Left lung (tissue), 10 donors: ENCODE measurements around the gene DLGAP4. TPM values are rescaled to one million over a fixed set of nuclear protein-coding genes. Genes with fewer than 3 reads are reported as not detected.

ENCODE experiments used
- ATAC-seq: fragments of 200-7000 bp; cut with Tn5 transposase; one replicate; pipeline ENCODE4 v1.9.1; 2020; ENCODE audit warnings: moderate library complexity
- DNase-seq, 4 donors: peaks; one replicate each; pipeline ENCODE4 v3.0.0-alpha.2; 2013 to 2020
- H3K27ac ChIP-seq, 2 donors: fragments of 200-600 bp; sonication (generic) in 1 of 2; one replicate each; pipeline versions ENCODE4 v1.5.0 to v1.8.0; 2020 to 2021
- H3K27me3 ChIP-seq, 2 donors: fragments of 200-600 bp; sonication (generic) in 1 of 2; one replicate each; pipeline versions ENCODE4 v1.5.0 to v1.8.0; 2020 to 2021
- H3K36me3 ChIP-seq, 2 donors: fragments of 200-600 bp; sonication (generic) in 1 of 2; one replicate each; pipeline versions ENCODE4 v1.5.0 to v1.8.0; 2020 to 2021
- H3K4me1 ChIP-seq, 2 donors: fragments of 200-600 bp; one replicate each; pipeline ENCODE4 v1.8.0; 2021
- H3K4me3 ChIP-seq, 2 donors: fragments of 200-600 bp; sonication (generic) in 1 of 2; one replicate each; pipeline versions ENCODE4 v1.5.0 to v1.8.0; 2020 to 2021; ENCODE audit warnings: mild to moderate bottlenecking in 1 of 2
- H3K9me3 ChIP-seq, 2 donors: fragments of 200-600 bp; sonication (generic) in 1 of 2; one replicate each; pipeline versions ENCODE4 v1.5.0 to v1.8.0; 2020 to 2021
- CTCF ChIP-seq, 2 donors: fragments of 200-600 bp; sonication (generic) in 1 of 2; IDR thresholded peaks; one replicate each; pipeline versions ENCODE4 v1.5.0 to v1.8.0; 2021; ENCODE audit warnings: antibody characterized with exemption in 2 of 2
- intact Hi-C, 2 donors: fragments of 100-400 bp; cut with DNase I; formaldehyde crosslinking; loops; one replicate each; pipeline versions ENCODE4 v1.11.2 to v1.14.2; 2022
- polyA plus RNA-seq, 6 donors: library from polyadenylated mRNA; unstranded; fragments of 120-200 nt; gene quantifications; one replicate each; pipeline ENCODE4 v1.2.1, GENCODE V29; 2013; ENCODE audit not compliant: insufficient read length in 6 of 6
- total RNA-seq, 2 donors: library from RNA; stranded (reverse); fragmentation: NEBNext Ultra II Directional; extraction: Animal tissue kit (Norgen Biotek cat#: 25700); gene quantifications; one replicate each; pipeline ENCODE4 v1.2.1, GENCODE V29; 2021
- donor health status: DM: no; HTN: yes; CAD: no.
- donor health status: DM: no; HTN: no; CAD: no.

DLGAP4 gene
- total and polyA plus RNA-seq, 8 donors = 53.5 to 84.3 (median 72.1) TPM

GRCh38 chr20:36366623-36367369 is 60.7 kb downstream of the DLGAP4 start:
- Histone ChIP-seq H3K27ac (no peak overlapping the region), H3K9me3 (no peaks in the 10 kb centered on the region), H3K4me1 (no peaks in the 10 kb centered on the region), H3K4me3 (no peak overlapping the region), H3K36me3 (no peaks in the 10 kb centered on the region), H3K27me3 (peaks cover 0 to 32% of the 10 kb centered on the region in 2 donors)
- DNase-seq = no peak
- intact Hi-C loops = no loop called here
- ATAC-seq = no peak
- no peak for TF ChIP-seq CTCF (IDR thresholded peaks at IDR 0.05)

- peaks cover 0 to 37% of the 10 kb centered on the region in 2 donors for H3K27me3 ChIP-seq
- H3K4me1 ChIP-seq = no peaks in the 10 kb centered on the region
- DNase-seq (no peak), ATAC-seq (no peak)
- intact Hi-C loops = no loop called here
- no peak overlapping the region for H3K4me3 ChIP-seq
- no peaks in the 10 kb centered on the region for H3K36me3 ChIP-seq
- no peaks in the 10 kb centered on the region for H3K9me3 ChIP-seq
- TF ChIP-seq CTCF (IDR thresholded peaks at IDR 0.05) = no peak
- no peak overlapping the region for H3K27ac ChIP-seq
Measured at GRCh38 chr20:36367370-36367745, 61.2 kb downstream of the DLGAP4 start.

DNA sequence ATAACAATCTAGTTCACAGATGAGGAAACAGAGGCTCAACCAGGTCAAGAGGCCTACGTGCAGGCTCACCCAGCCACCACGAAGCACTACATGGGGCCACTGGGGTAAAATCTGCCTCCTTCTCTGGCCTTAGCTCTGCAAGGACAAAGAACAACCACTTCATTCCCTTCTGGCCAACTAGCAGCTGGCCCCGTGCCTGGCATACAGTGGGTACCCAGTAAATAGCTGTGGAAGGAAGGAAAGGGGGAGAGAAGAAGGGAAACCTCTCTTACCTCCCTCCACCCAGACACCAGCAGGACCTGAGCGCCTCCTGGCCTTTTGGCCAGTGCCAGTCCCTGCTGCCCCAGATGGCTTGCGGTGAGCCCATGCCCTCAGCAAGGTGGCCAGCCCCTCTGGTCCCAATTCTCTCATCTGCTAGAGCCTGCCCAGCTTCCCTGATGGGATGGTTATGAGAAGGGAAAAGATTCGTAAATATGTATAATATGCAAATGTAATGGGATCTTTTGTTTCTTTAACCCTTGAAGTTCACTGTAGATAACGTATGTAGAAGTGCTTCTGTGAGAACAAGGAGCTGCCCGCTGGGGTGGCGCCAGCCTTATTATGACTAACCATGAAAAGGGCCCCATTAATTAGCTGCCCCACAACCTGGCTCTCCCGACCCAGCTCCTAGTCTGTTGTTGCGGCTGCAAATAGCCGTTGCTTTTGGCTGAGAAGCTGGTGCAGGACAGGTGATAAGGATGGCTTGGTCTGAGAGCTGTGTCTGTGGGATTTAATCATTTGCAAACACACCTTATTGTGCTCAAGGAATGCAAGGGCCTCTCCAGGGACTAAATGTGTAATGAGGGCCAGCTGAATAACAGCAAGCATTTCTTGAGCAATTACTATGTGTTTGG is 62.0 kb downstream of the DLGAP4 start:
- Histone ChIP-seq H3K27me3 (peaks cover 0 to 37% of the 10 kb centered on the region in 2 donors), H3K9me3 (no peaks in the 10 kb centered on the region), H3K27ac (no peak overlapping the region), H3K4me3 (no peak overlapping the region), H3K4me1 (no peaks in the 10 kb centered on the region), H3K36me3 (no peaks in the 10 kb centered on the region)
- DNase-seq (no peak), ATAC-seq (no peak)
- TF ChIP-seq CTCF (IDR thresholded peaks at IDR 0.05) = no peak
- intact Hi-C loops = no loop called here

DNA sequence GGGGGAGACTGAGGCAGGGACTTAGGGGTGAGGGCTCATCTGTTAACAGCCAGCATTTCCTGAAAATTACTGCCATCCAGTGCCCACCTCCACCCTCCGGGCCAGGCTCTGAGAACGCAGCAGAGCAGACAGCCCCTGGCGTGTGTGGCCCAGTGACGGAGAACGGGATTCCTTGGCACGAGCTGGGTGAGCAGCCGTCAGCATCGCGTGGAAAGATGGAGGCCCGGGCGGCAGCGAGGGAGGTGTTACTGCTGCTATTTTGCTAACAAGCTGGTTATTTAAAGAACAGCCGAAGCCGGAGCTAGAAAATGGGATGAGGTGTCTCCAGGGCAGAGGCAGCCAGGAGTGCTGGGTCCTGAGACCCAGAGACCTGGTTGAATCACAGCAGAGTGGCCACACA is 62.7 kb downstream of the DLGAP4 start:
- Histone ChIP-seq H3K36me3 (no peaks in the 10 kb centered on the region), H3K4me3 (no peak overlapping the region), H3K27ac (no peak overlapping the region), H3K4me1 (no peaks in the 10 kb centered on the region), H3K9me3 (no peaks in the 10 kb centered on the region), H3K27me3 (peaks cover 0 to 37% of the 10 kb centered on the region in 2 donors)
- DNase-seq = no peak
- TF ChIP-seq CTCF (IDR thresholded peaks at IDR 0.05) = no peak
- intact Hi-C loops = no loop called here
- ATAC-seq = no peak

DNA sequence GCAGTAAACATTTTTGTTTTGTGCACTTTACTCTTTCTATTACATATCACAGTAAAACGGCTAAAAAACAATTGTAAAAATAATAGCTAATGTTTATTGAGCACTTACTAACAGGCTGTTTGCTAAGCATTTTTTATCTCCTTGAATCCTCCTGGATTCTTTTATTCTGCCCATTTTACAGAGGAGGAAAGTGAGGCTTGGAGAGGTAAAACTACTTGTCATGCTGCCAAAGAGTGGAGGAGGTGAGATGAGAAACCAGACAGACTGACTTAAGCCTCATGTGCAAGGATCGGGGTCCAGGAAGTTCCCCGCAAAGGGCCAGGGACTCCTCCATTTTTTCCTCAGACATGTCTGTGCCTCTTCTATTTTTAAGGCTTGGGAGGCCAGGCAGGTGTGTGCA is 63.6 kb downstream of the DLGAP4 start:
- no peak for TF ChIP-seq CTCF (IDR thresholded peaks at IDR 0.05)
- Histone ChIP-seq H3K4me3 (no peak overlapping the region), H3K4me1 (no peaks in the 10 kb centered on the region), H3K27ac (no peak overlapping the region), H3K27me3 (peaks cover 0 to 45% of the 10 kb centered on the region in 2 donors), H3K9me3 (no peaks in the 10 kb centered on the region), H3K36me3 (no peaks in the 10 kb centered on the region)
- DNase-seq = no peak
- ATAC-seq = no peak
- intact Hi-C loops = no loop called here
